ENCODE data around the gene OR4P4.

DNA sequence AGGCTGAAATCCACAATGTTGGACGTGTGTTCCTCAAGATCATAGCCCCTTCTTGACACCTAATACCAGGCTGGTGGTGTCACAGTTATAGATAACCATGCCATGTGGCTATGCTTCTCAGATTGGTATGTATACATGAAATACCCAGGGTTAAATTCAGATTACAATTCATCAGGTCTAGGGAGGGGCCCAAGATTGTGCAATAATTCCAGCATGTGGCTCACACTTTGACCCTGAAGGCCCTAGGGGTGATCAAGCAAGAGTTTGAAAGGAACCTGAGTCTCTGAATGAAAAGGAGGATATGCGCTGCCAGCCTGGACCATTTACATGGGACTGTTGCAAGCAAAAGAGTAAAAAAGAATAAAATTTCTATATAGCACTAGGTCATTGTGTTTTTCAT lies 34.5 kb downstream of the OR4P4 start:
- TF ChIP-seq, protein P1, sequence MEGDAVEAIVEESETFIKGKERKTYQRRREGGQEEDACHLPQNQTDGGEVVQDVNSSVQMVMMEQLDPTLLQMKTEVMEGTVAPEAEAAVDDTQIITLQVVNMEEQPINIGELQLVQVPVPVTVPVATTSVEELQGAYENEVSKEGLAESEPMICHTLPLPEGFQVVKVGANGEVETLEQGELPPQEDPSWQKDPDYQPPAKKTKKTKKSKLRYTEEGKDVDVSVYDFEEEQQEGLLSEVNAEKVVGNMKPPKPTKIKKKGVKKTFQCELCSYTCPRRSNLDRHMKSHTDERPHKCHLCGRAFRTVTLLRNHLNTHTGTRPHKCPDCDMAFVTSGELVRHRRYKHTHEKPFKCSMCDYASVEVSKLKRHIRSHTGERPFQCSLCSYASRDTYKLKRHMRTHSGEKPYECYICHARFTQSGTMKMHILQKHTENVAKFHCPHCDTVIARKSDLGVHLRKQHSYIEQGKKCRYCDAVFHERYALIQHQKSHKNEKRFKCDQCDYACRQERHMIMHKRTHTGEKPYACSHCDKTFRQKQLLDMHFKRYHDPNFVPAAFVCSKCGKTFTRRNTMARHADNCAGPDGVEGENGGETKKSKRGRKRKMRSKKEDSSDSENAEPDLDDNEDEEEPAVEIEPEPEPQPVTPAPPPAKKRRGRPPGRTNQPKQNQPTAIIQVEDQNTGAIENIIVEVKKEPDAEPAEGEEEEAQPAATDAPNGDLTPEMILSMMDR (IDR thresholded peaks at IDR 0.05) = no peak
- TF ChIP-seq SREBF2 (IDR thresholded peaks at IDR 0.05) (no peak), POLR2A (IDR thresholded peaks at IDR 0.05; ENCODE audit: low read length) (no peak), TP53 (CRISPR knock-in tag; IDR thresholded peaks at IDR 0.05) (no peak), KDM1A (IDR thresholded peaks at IDR 0.05; ENCODE audit: low read depth) (no peak), SMC3 (IDR thresholded peaks at IDR 0.05) (no peak), HDAC2 (IDR thresholded peaks at IDR 0.05) (no peak), EHF (CRISPR knock-in tag; IDR thresholded peaks at IDR 0.05) (no peak), RAD21 (conservative IDR thresholded peaks at IDR 0.05 in 1 of 2, IDR thresholded peaks at IDR 0.05 in 1 of 2) (no peak), RNF2 (IDR thresholded peaks at IDR 0.05; ENCODE audit: borderline replicate concordance, low read depth) (no peak)
- TF ChIP-seq, protein P2, sequence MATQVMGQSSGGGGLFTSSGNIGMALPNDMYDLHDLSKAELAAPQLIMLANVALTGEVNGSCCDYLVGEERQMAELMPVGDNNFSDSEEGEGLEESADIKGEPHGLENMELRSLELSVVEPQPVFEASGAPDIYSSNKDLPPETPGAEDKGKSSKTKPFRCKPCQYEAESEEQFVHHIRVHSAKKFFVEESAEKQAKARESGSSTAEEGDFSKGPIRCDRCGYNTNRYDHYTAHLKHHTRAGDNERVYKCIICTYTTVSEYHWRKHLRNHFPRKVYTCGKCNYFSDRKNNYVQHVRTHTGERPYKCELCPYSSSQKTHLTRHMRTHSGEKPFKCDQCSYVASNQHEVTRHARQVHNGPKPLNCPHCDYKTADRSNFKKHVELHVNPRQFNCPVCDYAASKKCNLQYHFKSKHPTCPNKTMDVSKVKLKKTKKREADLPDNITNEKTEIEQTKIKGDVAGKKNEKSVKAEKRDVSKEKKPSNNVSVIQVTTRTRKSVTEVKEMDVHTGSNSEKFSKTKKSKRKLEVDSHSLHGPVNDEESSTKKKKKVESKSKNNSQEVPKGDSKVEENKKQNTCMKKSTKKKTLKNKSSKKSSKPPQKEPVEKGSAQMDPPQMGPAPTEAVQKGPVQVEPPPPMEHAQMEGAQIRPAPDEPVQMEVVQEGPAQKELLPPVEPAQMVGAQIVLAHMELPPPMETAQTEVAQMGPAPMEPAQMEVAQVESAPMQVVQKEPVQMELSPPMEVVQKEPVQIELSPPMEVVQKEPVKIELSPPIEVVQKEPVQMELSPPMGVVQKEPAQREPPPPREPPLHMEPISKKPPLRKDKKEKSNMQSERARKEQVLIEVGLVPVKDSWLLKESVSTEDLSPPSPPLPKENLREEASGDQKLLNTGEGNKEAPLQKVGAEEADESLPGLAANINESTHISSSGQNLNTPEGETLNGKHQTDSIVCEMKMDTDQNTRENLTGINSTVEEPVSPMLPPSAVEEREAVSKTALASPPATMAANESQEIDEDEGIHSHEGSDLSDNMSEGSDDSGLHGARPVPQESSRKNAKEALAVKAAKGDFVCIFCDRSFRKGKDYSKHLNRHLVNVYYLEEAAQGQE (IDR thresholded peaks at IDR 0.05) = no peak
